GM18909 (cell line): ENCODE measurements around the gene DEDD.
A peak's percentile ranks its signal among the peaks of the same experiment; 100 is the strongest.

ENCODE experiments used
- ATAC-seq: cut with Tn5 transposase; IDR thresholded peaks from one replicate; pipeline ENCODE4 v1.9.1; 2021; ENCODE audit warnings: mild to moderate bottlenecking; ENCODE audit not compliant: unreplicated experiment, poor library complexity

The DEDD gene, protein sequence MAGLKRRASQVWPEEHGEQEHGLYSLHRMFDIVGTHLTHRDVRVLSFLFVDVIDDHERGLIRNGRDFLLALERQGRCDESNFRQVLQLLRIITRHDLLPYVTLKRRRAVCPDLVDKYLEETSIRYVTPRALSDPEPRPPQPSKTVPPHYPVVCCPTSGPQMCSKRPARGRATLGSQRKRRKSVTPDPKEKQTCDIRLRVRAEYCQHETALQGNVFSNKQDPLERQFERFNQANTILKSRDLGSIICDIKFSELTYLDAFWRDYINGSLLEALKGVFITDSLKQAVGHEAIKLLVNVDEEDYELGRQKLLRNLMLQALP

DNA sequence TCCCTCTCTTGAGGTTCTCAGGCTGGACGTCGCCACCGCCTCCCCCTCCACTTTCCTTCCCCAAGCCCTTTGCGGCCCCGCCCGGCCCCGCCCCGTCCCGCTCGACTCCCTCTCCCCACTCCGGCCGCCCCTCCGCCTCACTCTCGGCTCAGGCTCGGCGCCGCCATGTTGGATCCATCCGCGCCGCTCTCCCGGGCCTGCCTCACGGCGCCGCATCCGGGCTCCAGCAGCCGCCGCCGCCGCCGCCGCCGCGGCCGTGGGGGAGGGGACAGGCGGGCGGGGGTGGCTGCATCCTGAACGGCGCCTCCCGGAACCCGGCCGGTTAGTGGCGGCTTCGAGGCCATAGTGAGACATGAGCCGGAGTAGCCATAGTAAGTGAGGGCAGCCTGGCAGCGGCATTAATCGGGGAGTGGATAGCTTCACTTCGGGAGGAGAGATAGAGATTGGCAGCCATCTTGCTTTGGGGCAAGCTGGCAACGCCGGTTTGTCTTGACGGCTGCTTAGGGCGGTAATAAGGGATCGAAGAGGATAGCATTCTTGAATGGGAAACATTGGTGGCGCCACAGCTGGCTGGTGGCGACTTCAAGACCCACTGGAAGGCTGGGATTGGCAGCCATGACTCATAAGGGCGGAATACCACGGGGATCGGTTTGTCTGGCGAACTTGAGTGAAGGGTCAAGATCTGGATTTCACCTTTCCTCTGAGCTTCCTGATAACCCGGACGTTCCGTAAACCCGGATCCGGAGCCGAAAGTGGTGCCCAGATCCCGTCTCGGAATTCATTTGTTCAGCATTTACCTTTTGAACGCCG lies at the start of gene DEDD:
DEDD (minus strand) TSS at position 258 of the 810 bp plus-strand sequence. CDS start 8,205 bp downstream, outside the sequence.
- ATAC-seq = peak; percentile 92

DNA sequence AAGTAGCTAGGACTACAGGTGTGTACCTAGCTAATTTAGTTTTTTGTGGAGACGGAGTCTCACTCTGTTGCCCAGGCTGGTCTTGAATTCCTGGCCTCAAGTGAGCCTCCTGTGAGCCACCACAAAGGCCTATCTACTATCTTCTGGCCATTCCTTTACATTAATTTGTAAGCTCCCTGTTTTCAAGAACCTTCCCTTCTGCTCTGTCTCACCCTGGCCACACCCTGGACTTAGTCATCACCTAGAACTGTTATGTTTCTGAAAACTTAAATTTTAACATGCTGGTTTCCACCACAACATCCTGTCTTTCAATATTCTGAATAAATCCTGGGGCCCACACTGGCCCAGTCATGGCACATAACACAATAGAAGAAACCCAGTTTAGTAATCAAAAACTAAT lies 49.7 kb upstream of the DEDD start:
- peak; percentile 49 for ATAC-seq

DNA sequence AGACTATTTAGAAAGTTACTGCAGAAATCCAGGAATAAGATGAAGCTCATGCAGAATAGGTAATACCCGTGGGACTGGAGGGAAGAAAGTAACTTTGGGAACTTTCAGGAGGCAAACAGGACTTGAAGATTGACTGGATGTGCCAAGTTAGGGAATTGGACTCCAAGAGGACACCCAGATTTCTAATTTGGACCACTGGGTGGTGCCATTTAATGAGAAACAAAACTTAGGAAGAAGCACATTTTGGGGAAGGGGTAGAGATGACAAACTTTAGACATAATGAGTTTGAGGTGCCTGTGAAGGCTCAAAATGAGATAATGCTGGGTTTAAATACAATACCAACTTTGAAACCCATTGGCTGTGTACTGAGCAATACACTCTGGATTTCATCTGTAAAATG lies 48.2 kb upstream of the DEDD start:
- no peak for ATAC-seq

DNA sequence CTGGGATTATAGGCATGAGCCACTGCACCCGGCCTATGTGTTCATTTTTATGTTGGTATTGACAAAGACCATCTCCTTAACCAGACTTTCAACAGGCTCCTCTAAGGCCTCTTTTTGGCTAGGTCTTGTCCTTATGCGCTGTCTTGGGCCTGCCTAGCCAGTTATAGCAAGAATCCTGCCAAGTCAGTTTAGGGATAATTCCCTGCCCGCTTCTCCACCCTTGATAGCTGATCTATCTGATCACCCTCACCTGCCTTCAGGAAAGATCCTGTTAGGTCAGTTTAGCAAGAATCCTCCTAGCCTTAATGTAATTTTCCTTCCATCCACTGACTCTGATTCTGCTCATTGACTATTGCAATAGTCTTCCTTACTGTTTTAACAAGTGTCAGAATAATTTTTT lies 47.2 kb upstream of the DEDD start:
- no peak for ATAC-seq

DNA sequence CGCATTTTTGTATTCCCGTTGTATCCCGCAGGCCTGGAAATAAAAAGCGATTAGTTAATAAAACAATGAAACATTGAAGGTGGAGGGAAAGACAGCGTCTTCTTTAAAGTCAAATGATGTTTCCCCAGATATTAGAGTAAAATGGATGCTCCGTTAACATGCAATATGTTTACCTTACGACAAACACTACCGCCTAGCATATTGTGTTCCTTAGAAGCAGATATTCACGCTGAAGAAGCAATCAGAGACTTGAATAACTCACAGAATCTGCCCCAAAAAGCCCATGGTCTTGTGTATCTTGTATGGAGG lies 45.4 kb upstream of the DEDD start:
- no peak for ATAC-seq

DNA sequence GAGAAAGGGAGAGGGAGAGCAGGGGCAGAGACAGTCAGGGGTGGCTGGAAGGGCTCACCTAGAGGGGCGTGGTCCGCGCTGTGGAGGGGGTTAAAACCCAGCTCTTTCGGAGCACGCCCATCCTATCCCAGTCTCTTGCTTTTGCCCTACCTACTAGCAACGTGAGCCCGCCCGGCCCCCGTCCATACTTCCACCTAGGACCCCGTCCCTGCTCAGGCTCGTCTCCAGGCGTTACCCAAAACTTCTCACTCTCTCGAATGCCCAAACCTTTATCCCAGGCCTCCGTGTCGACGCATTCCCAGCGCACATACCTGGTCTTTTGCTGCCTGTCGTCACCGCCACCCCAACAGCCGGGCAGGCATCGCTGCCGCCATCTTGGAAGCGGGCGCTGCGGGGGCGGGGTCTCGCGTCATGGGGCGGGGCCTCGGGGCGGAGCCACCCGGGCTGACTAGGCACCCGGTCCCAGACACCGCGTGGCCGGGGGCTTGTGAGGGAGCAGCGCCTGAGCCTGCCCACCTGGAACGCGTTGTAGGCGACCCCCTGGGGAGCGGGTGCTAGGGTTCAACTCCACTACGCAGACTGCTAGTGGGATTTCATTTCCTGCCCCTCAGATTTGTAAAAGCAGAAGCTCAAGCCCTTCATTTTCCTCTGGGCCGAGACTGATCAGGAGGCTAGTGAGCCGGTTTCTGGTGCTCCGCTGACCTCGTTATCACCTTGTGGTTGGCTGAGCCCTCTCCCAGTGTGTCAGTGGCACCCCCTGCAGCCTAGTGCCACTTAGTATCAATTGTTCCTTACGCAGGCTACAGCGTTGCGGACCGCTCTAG lies 44.9 kb upstream of the DEDD start, which contains the start of gene B4GALT3:
B4GALT3 (minus strand) TSS at position 396 of the 824 bp plus-strand sequence. CDS start 1,447 bp downstream, outside the sequence.
- ATAC-seq = peak; percentile 83

DNA sequence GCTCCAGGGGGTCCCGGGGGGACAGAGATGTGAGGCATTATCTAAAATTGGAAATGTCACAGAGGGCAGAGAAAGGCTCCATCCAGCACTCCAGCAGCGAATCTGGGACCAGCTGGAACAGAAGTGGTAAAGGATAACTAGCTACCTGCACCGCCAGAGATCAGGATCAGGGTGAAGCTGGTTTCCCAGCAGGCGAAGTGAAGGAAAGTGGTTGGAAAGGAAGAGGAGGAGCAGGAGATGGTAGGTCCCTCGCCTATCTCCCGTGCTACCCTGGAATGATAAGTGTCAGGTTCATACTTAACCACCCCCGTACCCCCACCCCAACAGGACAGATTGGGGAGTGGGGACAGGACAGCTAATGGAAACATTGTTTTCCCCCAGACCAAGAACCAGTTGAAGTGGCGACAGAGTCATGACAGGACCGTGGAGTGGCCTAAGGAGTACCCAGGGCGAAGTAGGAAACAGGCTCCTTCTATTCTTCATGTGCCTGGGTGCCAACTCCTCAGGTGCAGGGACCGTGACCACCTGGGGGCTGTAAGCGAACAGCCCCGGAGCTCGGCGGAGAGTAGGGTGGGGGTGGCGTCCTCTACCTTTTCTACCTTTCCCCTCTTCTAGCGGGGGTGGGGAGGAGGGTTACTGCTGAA lies 44.1 kb upstream of the DEDD start:
- no peak for ATAC-seq

DNA sequence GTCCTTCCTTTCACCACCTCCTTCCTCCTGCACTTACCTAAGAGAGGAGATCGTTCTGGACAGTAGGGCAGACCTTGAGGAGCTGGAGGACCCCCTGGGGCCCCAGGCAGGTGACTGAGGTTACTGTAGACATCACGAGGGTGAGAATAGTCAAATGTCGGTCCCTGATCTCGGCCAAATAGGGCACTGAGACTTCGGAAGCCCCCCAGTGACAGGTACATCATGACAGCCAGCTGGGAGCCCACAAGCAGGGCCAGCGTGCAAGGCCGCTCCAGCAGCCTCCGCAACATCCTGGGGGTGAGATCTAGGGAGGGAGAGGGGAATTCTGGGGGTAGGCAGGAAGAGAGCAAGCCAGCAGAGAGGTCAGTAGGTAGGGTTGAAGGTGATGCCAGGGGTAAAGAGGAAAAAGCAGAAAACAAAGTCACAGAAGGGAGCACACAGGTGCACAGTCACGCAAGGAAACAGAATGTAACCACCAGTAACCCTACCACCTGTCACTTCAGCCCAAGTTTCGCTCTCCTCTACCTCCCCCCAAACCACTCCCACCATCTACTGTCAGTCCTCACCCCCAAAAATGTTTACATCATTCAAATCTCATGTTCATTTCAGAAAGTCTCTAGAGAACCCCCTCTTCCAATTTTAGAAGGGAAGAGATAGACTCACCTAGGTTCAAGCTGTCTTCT lies 43.4 kb upstream of the DEDD start:
- ATAC-seq = no peak

DNA sequence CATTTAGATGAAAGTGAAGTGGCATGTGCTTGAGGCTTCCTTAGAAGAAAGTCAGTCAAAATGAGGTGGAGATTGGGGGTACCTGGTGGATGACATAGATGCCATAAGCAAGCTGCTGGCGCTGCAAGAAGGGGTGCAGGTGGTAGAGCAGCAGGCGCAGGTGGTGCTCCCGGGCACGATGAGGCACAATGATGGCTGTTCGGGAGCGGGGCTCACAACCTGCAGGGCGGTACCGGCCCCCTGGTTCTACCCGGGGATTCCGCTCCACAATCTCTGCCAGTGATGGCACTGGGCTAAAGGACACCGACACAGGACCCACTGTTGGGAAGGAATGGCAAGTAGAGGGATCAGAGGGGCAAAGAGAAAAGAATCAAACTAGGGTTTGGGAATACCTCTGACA lies 42.4 kb upstream of the DEDD start:
- no peak for ATAC-seq

DNA sequence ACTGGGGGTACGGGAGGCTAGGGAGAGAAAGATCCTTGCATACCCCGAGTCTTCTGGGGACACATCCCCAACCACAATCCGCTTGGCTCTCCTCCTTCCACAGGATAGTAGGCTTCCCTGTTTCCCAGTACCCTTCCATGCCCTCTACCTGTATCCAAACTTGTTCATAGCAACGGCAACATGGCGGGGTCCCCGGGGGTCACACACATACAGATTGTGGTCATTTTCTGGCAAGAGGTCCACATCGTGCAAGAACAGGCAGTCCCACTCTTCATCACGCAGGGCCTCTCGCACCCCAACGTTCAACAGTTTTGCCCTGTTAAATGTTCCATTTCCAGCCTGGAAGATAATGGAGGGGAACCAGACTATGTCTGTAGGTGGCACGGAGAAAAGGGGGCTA lies 41.2 kb upstream of the DEDD start:
- ATAC-seq = no peak

DNA sequence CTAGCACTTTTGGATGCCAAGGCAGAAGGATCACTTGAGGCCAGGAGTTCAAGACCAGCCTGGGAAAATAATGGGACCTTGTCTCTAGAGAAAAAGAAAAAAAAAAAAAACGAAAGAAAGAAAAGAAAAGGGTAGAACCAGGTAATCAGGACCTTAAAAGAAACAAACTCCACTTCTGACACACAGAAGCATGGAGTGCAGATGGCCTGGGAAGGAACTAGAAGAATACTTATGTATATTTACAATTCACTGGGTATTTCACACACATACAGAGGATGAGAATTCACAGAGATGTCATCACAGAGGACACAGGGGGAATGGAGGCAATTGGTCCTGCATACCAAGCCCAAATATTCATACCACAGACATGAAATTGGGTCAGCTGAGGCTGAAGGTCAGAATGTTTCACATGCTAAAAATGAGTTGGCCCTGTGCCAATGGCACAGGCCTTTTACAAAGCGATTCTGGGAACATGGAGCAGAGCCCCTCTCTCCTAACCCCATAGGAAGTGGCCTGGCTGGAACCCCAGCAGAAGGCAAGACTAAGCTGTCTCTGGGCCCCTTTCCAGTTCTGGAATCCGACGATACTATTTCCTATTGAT lies 40.4 kb upstream of the DEDD start:
- ATAC-seq = no peak

DNA sequence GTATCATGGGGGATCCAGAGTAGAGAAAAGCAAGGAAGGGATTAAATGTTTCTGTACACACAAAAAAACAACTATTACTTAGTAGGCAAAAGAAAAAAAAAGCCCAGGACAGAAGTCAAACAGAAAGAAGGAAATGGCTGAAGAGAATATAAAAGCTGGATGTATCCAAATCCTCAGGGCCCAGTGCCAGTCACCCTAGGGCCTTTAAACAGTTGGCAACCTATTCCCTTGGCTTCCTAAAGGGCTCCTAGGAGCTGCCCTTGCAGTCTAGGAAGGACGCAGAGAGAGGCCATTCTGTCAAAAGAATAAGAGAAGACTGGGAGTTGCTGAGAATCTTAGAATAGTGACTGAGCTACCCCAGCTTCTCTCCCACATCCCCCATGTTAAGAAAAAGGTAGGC lies 39.9 kb upstream of the DEDD start:
- ATAC-seq = no peak

DNA sequence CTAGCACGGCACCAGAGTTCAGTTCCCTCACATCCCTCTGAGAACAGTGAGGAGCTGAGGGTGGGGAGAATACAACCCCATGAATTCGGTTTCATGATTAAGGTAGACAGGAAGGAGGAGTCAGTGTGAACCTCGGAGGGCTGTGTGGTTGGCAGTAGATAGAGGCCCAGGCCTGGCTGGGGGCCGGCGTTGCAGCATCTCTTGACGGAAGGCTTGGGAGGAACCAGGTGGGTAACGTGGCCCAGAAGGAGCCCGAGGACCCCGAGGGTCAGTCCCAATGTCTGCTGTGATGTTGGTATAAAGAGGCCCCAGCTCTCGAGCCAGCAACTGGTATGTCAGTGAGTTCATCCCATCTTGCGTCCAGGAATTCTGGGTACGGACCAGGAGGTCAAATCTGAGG lies 39.2 kb upstream of the DEDD start:
- ATAC-seq = no peak

DNA sequence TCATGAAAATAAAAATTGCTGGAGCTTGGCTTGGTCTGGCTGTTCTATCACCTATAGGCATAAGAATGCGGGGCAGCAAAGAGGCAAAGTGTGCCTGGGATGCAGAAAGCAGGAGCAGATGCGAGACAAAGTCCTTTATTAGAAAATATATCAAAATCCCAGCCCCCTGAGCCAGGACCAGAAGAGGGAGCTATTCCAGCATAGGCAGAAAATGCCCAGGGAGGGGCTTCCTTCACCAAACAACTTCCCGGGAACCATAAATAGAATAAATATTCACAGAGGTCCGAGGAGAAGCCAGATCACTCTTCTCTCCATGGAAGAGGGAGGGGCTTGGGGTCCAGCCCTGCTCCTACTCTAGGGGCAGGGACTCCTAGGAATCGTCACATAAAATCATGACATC lies 38.7 kb upstream of the DEDD start:
- ATAC-seq = no peak

DNA sequence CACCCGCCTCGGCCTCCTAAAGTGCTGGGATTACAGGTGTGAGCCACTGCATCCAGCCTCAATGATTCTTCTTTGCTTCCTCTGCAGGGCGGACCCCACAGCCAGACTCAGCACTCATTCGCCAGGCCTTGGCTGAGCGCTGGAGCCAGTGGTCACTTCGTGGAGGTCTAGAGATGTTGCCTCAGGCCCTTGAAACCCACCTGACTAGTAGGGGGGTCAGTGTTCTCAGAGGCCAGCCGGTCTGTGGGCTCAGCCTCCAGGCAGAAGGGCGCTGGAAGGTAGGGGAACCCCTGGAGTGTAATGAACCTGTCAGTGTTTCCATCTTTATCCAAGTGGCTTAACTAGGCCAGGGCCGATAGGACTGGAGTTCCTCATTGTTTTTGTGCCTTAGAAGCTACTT lies 36.4 kb upstream of the DEDD start:
- ATAC-seq = no peak

DNA sequence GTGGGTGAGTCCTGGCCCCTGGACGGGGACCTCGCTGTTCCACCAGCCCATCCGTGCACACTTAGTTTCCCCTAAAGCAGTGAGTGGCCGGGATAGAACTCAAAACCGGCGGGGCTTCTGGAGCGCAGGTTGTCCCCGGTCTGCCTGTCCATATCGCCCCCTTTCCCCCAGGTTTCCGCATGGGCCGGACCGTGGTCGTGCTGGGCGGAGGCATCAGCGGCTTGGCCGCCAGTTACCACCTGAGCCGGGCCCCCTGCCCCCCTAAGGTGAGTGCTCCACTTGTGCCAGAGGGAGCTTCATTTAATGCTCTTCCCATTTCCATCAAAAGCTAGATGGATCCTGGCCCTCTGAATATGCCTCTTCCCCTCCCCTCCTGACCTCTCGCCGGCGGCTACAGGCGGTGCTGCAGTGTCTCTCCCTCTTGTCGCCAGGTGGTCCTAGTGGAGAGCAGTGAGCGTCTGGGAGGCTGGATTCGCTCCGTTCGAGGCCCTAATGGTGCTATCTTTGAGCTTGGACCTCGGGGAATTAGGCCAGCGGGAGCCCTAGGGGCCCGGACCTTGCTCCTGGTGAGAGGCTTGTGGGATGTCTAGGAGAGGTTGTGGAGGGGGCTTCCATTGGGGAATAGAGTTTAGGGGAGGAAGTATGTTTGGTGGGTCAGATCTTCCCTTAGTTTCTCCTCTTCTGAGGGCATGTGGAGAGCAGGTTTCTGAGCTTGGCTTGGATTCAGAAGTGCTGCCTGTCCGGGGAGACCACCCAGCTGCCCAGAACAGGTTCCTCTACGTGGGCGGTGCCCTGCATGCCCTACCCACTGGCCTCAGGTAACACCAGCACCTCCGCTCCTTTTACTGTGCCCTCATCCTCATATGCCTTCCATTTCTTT lies 34.4 kb upstream of the DEDD start:
- no peak for ATAC-seq

DNA sequence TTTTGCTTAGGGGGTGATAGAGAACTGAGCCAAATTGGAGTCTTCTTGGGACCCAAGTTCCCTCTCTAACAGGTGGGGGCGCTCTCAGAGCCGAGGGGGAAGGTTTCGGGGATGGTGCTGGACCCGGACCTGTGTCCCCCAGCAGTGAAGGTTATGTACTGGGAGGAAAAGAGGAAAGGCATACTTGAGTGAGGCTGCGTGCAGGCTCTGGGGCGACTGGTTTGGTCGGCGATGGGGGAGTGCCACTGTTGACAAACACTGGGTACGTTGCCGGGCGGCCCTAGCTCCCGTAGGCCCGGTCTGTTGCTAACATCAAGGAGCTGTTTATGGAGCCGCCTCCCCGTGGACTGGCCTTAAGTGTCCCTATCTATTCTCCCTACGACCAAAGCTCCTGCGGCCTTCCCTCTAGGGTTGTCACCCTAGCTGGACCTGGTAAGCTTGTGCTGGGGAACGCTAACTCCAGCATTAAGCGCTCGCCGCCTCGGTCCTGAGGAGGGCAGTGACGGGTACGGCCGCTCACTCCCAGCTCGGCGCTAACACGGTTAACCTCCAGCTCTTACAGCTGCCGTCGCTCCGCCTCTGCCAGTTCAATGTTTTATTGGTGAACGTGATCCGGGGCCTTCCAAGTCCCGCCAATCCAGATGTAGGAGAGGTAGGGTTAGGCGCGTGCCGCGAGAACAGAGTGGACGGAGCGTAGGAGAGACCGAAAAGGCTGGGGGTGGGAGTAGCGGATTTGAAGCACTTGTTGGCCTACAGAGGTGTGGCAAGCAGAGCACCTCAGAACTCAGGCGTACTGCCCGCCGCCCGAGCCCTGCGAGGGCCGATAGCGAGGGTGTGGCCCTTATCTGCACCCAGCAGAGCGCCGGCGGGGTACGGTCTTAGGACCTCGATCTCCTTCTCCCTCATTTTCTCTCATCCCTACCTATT lies 33.5 kb upstream of the DEDD start, which contains the start of gene PPOX:
PPOX (plus strand) TSS at position 685 of the 927 bp plus-strand sequence. CDS start 422 bp downstream, outside the sequence.
- ATAC-seq = peak; percentile 94
